Measurements from ENCODE around the gene GPR183.

DNA sequence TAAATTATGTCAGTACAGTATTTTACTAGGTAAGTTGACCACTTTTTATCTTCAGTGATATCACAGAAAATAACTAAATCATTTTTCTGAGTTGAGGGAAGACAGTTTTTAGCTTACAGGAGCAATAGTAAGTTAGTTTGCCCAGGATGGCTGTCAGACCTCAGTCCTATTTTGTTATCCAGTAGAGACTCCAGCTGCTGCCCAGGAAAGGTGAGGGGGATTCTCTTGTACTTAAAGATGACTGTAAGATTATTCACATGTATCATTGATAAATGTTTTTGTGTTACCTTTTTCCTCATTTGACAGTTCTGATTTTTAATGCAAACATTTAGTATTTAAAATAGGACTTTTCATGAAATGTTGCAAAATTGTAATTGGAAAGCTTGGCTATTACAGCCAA, 14.5 kb upstream of the GPR183 start:
- TF ChIP-seq, protein P1, sequence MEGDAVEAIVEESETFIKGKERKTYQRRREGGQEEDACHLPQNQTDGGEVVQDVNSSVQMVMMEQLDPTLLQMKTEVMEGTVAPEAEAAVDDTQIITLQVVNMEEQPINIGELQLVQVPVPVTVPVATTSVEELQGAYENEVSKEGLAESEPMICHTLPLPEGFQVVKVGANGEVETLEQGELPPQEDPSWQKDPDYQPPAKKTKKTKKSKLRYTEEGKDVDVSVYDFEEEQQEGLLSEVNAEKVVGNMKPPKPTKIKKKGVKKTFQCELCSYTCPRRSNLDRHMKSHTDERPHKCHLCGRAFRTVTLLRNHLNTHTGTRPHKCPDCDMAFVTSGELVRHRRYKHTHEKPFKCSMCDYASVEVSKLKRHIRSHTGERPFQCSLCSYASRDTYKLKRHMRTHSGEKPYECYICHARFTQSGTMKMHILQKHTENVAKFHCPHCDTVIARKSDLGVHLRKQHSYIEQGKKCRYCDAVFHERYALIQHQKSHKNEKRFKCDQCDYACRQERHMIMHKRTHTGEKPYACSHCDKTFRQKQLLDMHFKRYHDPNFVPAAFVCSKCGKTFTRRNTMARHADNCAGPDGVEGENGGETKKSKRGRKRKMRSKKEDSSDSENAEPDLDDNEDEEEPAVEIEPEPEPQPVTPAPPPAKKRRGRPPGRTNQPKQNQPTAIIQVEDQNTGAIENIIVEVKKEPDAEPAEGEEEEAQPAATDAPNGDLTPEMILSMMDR (tag by site-specific recombination; IDR thresholded peaks at IDR 0.05), result no peak
- TF ChIP-seq ZNF677 (tag by site-specific recombination; IDR thresholded peaks at IDR 0.05) (no peak), YY1 (tag by site-specific recombination; IDR thresholded peaks at IDR 0.05) (no peak)
